Mesothelial cell of epicardium (in vitro differentiated cells): Measurements from ENCODE around the gene LAMC3. TPM values are rescaled to one million over a fixed set of nuclear protein-coding genes. Genes with fewer than 3 reads are reported as not detected.

Source experiments
- DNase-seq, 2 experiments: peaks; one replicate each; pipeline ENCODE4 v3.0.0; 2021; ENCODE audit warnings: low spot score in 2 of 2; ENCODE audit not compliant: unreplicated experiment in 2 of 2
- H3K27ac Mint-ChIP-seq: 2 replicates; pipeline ENCODE4 v1.8.0; 2021; ENCODE audit warnings: mixed read lengths
- H3K27me3 Mint-ChIP-seq: 2 replicates; pipeline ENCODE4 v1.8.0; 2021; ENCODE audit warnings: low read depth, mixed read lengths
- H3K36me3 Mint-ChIP-seq: 2 replicates; pipeline ENCODE4 v1.8.0; 2021; ENCODE audit warnings: mixed read lengths
- H3K4me1 Mint-ChIP-seq: 2 replicates; pipeline ENCODE4 v1.8.0; 2021; ENCODE audit warnings: mixed read lengths
- H3K4me3 Mint-ChIP-seq: 2 replicates; pipeline ENCODE4 v1.8.0; 2021; ENCODE audit warnings: mild to moderate bottlenecking, moderate library complexity, mixed read lengths
- H3K9me3 Mint-ChIP-seq: 2 replicates; pipeline ENCODE4 v1.8.0; 2021; ENCODE audit warnings: mixed read lengths
- total RNA-seq: library from RNA; stranded (reverse); gene quantifications from 3 replicates; pipeline ENCODE4 v1.2.1, GENCODE V29; 2021
- TF ChIP-seq, protein P1 (sequence below): fragments of 200-600 bp; sonication (generic); IDR thresholded peaks from one replicate; pipeline ENCODE4 v1.5.0; 2021; ENCODE audit warnings: antibody characterized with exemption; ENCODE audit not compliant: unreplicated experiment

LAMC3 gene
- total RNA-seq, 1 donor from 2014 or later, result 18.3 TPM

DNA sequence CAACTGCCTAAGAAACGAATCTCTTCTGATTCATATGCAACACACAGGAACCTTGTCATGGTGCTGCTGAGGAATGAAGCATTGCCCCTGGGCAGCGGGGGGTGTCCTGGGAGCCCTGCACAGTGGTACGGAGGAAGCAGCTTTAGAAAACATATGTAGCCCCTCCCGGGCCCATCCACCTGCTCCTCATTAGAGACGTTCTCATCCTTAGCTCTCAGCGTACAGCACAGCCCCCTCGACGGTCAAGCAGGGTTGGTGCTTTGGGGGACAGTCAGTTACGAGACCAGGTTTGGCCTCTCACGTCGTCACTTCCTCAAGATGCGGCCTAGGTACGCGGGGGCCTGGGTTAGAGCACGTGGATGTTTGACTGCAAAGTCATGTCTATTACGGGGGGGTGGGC is 28.4 kb upstream of the LAMC3 start:
- Mint-ChIP-seq H3K27ac (no peak overlapping the region), H3K4me3 (no peak overlapping the region), H3K4me1 (no peaks in the 10 kb centered on the region), H3K36me3 (no peaks in the 10 kb centered on the region), H3K9me3 (no peaks in the 10 kb centered on the region), H3K27me3 (peaks cover 2% of the 10 kb centered on the region)
- no peak for DNase-seq
- TF ChIP-seq, protein P1, sequence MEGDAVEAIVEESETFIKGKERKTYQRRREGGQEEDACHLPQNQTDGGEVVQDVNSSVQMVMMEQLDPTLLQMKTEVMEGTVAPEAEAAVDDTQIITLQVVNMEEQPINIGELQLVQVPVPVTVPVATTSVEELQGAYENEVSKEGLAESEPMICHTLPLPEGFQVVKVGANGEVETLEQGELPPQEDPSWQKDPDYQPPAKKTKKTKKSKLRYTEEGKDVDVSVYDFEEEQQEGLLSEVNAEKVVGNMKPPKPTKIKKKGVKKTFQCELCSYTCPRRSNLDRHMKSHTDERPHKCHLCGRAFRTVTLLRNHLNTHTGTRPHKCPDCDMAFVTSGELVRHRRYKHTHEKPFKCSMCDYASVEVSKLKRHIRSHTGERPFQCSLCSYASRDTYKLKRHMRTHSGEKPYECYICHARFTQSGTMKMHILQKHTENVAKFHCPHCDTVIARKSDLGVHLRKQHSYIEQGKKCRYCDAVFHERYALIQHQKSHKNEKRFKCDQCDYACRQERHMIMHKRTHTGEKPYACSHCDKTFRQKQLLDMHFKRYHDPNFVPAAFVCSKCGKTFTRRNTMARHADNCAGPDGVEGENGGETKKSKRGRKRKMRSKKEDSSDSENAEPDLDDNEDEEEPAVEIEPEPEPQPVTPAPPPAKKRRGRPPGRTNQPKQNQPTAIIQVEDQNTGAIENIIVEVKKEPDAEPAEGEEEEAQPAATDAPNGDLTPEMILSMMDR, result no peak

DNA sequence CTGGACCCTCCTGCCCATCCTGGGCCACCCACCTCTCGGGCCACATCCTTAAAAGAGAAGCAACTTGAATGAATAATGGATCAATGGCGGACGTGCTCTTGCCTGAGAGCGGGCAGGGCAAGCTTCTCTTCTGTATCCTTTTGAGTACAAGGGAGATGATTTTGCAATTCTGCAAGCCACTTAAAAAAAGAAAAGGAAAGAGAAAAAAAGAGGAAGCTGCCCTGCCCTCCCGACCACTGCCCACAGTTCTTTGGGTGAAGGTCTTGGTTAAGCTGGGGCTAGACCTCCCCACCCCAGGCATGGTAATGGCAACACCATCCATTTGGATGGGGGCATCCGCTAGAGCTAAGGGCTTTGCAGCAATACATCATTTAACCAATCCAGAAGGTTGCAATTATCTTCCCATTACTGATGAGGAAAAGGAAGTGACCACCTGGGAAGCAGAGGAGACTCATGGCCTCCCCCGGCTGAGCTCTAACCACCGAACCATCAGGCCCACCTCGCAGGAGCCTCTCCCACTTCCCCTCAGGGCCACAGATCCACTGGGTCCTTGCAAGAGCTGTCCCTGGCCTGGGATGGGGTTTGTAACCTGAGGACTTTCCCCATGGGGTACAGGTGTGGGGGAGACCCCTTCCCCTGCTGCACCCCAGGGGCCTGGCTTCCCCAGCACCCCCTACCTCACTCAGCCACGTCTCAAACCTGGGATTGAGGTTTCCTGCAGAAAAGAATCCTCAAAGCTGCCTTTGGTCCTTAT is 27.8 kb upstream of the LAMC3 start:
- TF ChIP-seq, protein P1, result no peak
- Mint-ChIP-seq H3K4me1 (no peaks in the 10 kb centered on the region), H3K36me3 (no peaks in the 10 kb centered on the region), H3K27me3 (peaks cover 2% of the 10 kb centered on the region), H3K9me3 (no peaks in the 10 kb centered on the region), H3K27ac (no peak overlapping the region), H3K4me3 (no peak overlapping the region)
- no peak for DNase-seq

DNA sequence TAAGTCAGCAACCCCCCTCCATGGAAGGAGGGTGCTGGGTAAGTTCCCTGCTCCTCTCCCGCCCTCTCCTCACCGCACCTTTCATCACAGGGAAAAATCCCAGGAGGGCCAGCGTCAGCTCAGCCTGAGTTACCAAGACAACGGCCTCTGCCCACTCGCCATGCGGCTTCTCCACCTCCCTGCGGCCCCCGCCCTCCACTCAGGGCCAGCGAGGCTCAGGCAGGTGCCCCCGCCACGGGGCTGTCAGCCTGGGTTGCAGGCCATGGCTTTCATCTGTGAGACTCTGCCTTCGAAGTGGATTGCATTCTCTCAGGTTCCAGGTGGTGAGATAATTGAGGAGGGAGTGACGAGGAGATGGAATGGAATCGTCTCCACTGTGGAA is 27.2 kb upstream of the LAMC3 start:
- Mint-ChIP-seq H3K4me3 (no peak overlapping the region), H3K27me3 (peaks cover 2% of the 10 kb centered on the region), H3K27ac (no peak overlapping the region), H3K9me3 (no peaks in the 10 kb centered on the region), H3K4me1 (peaks cover 1% of the 10 kb centered on the region), H3K36me3 (no peaks in the 10 kb centered on the region)
- DNase-seq, result no peak
- TF ChIP-seq, protein P1, result no peak

DNA sequence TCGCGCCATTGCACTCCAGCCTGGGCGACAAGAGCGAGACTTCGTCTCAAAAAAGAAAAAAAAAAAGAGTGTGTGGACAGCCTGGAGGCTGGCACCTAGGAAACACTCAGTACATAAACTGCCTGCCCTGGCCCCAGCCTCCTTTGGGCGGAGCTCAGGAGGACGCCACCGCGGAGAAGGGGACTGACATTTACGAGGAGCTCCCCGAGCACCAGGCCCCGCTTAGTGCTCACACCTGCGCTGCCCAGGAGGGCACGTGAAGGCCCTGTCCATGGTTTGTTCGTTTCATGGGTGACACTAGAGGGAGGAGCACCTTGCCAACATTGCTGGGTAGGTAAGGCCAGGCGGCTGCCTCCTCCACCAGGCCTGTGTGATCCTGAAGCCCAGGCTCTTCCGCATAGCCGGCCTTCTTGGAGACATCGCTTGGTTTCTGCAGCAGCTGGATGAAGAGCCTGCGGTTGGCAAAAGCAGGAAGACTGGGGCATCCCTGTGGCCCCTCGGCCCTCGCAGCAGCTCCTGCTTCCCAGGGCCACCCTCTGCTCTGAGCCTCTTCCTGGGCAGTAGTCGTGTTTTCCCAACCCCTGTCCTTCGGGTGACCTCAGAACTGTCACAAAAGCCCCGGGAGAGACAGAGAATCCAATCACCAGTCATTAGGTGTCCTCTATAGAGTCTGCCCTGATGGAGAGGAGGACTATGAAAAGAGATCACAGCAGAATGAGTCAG is 26.2 kb upstream of the LAMC3 start:
- H3K36me3 Mint-ChIP-seq, result no peaks in the 10 kb centered on the region
- TF ChIP-seq, protein P1, result no peak
- no peaks in the 10 kb centered on the region for H3K9me3 Mint-ChIP-seq
- H3K4me3 Mint-ChIP-seq, result no peak overlapping the region
- DNase-seq, result no peak
- H3K27me3 Mint-ChIP-seq, result peaks cover 2% of the 10 kb centered on the region
- H3K27ac Mint-ChIP-seq, result no peak overlapping the region
- peaks cover 3% of the 10 kb centered on the region for H3K4me1 Mint-ChIP-seq

DNA sequence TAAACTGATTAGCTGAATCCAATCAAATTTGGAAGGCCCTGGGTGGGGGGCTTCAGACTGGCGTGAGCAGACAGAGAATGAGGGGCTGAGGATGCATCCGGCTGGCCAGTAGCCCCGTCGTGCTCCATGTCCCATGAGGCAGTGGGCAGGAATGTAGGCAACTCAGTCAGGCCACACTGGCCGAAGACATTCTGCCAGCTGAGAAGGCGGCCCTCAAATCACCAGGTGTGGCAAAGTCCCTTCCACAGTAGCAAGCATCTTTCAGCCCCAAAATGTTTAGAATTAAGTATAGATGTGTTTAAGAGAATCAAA is 25.7 kb upstream of the LAMC3 start:
- TF ChIP-seq, protein P1, result no peak
- no peak for DNase-seq
- Mint-ChIP-seq H3K36me3 (no peaks in the 10 kb centered on the region), H3K9me3 (no peaks in the 10 kb centered on the region), H3K27me3 (peaks cover 2% of the 10 kb centered on the region), H3K4me1 (peaks cover 3% of the 10 kb centered on the region), H3K27ac (no peak overlapping the region), H3K4me3 (no peak overlapping the region)
